Measurements from ENCODE around the gene ACTRT3.

Gene ACTRT3

GRCh38 chr3:169750665-169751064, 18.7 kb downstream of the ACTRT3 start:
- Histone ChIP-seq H3K9ac (ENCODE audit: low read length) (no peak overlapping the region), H3K4me1 (ENCODE audit: low read length) (peaks cover 15% of the 10 kb centered on the region), H3K9me3 (ENCODE audit: insufficient read depth, low read length) (no peaks in the 10 kb centered on the region), H3K4me3 (ENCODE audit: low read length) (no peak overlapping the region), H2AFZ (ENCODE audit: low read depth, low read length) (no peak overlapping the region), H3K79me2 (ENCODE audit: low read length) (no peaks in the 10 kb centered on the region), H3K4me2 (ENCODE audit: low read length) (no peak overlapping the region), H3K27me3 (ENCODE audit: low read depth, low read length) (peaks cover 58% of the 10 kb centered on the region), H3K36me3 (replicated peaks; ENCODE audit: low read depth, low read length) (no peaks in the 10 kb centered on the region), H4K20me1 (ENCODE audit: insufficient read depth, low read length) (no peaks in the 10 kb centered on the region), H3K27ac (ENCODE audit: low read length) (no peak overlapping the region)
- TF ChIP-seq CTCF (IDR thresholded peaks at IDR 0.05; ENCODE audit: low read depth, low read length) (no peak), EZH2phosphoT487 (IDR thresholded peaks at IDR 0.05; ENCODE audit: low read depth) (no peak)

- H3K9me3 ChIP-seq (ENCODE audit: insufficient read depth, low read length): no peaks in the 10 kb centered on the region
- peaks cover 15% of the 10 kb centered on the region for H3K4me1 ChIP-seq (ENCODE audit: low read length)
- TF ChIP-seq CTCF (IDR thresholded peaks at IDR 0.05; ENCODE audit: low read depth, low read length) (no peak), EZH2phosphoT487 (IDR thresholded peaks at IDR 0.05; ENCODE audit: low read depth) (no peak)
- no peaks in the 10 kb centered on the region for H3K79me2 ChIP-seq (ENCODE audit: low read length)
- peaks cover 59% of the 10 kb centered on the region for H3K27me3 ChIP-seq (ENCODE audit: low read depth, low read length)
- no peaks in the 10 kb centered on the region for H4K20me1 ChIP-seq (ENCODE audit: insufficient read depth, low read length)
- no peak overlapping the region for H3K4me3 ChIP-seq (ENCODE audit: low read length)
- H3K9ac ChIP-seq (ENCODE audit: low read length): no peak overlapping the region
- H3K4me2 ChIP-seq (ENCODE audit: low read length): no peak overlapping the region
- no peak overlapping the region for H3K27ac ChIP-seq (ENCODE audit: low read length)
- H3K36me3 ChIP-seq (replicated peaks; ENCODE audit: low read depth, low read length): no peaks in the 10 kb centered on the region
- no peak overlapping the region for H2AFZ ChIP-seq (ENCODE audit: low read depth, low read length)
Observed at GRCh38 chr3:169748670-169749069, 20.7 kb downstream of the ACTRT3 start.

GRCh38 chr3:169746924-169747323, 22.4 kb downstream of the ACTRT3 start:
- Histone ChIP-seq H3K27me3 (ENCODE audit: low read depth, low read length) (peaks cover 55% of the 10 kb centered on the region), H3K36me3 (replicated peaks; ENCODE audit: low read depth, low read length) (no peaks in the 10 kb centered on the region), H4K20me1 (ENCODE audit: insufficient read depth, low read length) (no peaks in the 10 kb centered on the region), H2AFZ (ENCODE audit: low read depth, low read length) (no peak overlapping the region), H3K4me2 (ENCODE audit: low read length) (no peak overlapping the region), H3K9ac (ENCODE audit: low read length) (no peak overlapping the region), H3K4me1 (ENCODE audit: low read length) (peaks cover 15% of the 10 kb centered on the region), H3K79me2 (ENCODE audit: low read length) (no peaks in the 10 kb centered on the region), H3K27ac (ENCODE audit: low read length) (no peak overlapping the region), H3K9me3 (ENCODE audit: insufficient read depth, low read length) (no peaks in the 10 kb centered on the region), H3K4me3 (ENCODE audit: low read length) (no peak overlapping the region)
- no peak for TF ChIP-seq EZH2phosphoT487 (IDR thresholded peaks at IDR 0.05; ENCODE audit: low read depth)
- no peak for TF ChIP-seq CTCF (IDR thresholded peaks at IDR 0.05; ENCODE audit: low read depth, low read length)

- Histone ChIP-seq H3K4me2 (ENCODE audit: low read length) (no peak overlapping the region), H3K9ac (ENCODE audit: low read length) (no peak overlapping the region), H3K36me3 (replicated peaks; ENCODE audit: low read depth, low read length) (no peaks in the 10 kb centered on the region), H4K20me1 (ENCODE audit: insufficient read depth, low read length) (no peaks in the 10 kb centered on the region), H3K27me3 (ENCODE audit: low read depth, low read length) (peaks cover 52% of the 10 kb centered on the region), H3K9me3 (ENCODE audit: insufficient read depth, low read length) (no peaks in the 10 kb centered on the region), H3K4me1 (ENCODE audit: low read length) (peaks cover 9% of the 10 kb centered on the region), H3K4me3 (ENCODE audit: low read length) (no peak overlapping the region), H3K27ac (ENCODE audit: low read length) (no peak overlapping the region), H2AFZ (ENCODE audit: low read depth, low read length) (no peak overlapping the region), H3K79me2 (ENCODE audit: low read length) (no peaks in the 10 kb centered on the region)
- peak; percentile 79 for TF ChIP-seq CTCF (IDR thresholded peaks at IDR 0.05; ENCODE audit: low read depth, low read length)
- TF ChIP-seq EZH2phosphoT487 (IDR thresholded peaks at IDR 0.05; ENCODE audit: low read depth): no peak
Observed at GRCh38 chr3:169744366-169745054, 24.9 kb downstream of the ACTRT3 start.

Data from OCI-LY3 (cell line).